NOMO-1 treated with dmso at 0.1 percent for 144 hours (cell line): ENCODE measurements around the gene PDXP.
"Not testable (repeated sequence)": the region's sequence is repeated elsewhere in the genome, so short reads cannot be mapped to it uniquely, and the experiment has no call there.

Source experiments
- DNase-seq: peaks from one replicate; lab custom pipeline; 2025; ENCODE audit not compliant: unreplicated experiment; lab: John Stamatoyannopoulos, UW

PDXP gene

GRCh38 chr22:37672920-37673455 lies 14.5 kb downstream of the PDXP start:
- DNase-seq: no peak

GRCh38 chr22:37674248-37674647 lies 15.7 kb downstream of the PDXP start:
- no peak for DNase-seq

- DNase-seq: peak; percentile 90
Measured at GRCh38 chr22:37674951-37675929, 16.7 kb downstream of the PDXP start, which contains the start of gene LGALS1. Gene LGALS1 (plus strand): TSS chr22:37675636. CDS start chr22:37675703, 67 bp downstream.

GRCh38 chr22:37675930-37676735 lies 17.6 kb downstream of the PDXP start:
- no peak for DNase-seq

- peak; percentile 88 for DNase-seq
Measured at GRCh38 chr22:37676736-37677492, 18.4 kb downstream of the PDXP start.

- DNase-seq: no peak
Measured at GRCh38 chr22:37677493-37677974, 19.0 kb downstream of the PDXP start.

GRCh38 chr22:37678372-37678771 lies 19.8 kb downstream of the PDXP start:
- DNase-seq: no peak

GRCh38 chr22:37679670-37680069 lies 21.1 kb downstream of the PDXP start:
- DNase-seq: no peak

- DNase-seq: no peak
Measured at GRCh38 chr22:37680191-37680851, 21.8 kb downstream of the PDXP start.

- DNase-seq: no peak
Measured at GRCh38 chr22:37681001-37681424, 22.5 kb downstream of the PDXP start.

- peak; percentile 48 for DNase-seq
Measured at GRCh38 chr22:37681556-37682049, 23.1 kb downstream of the PDXP start.

- DNase-seq: no peak
Measured at GRCh38 chr22:37684803-37685615, 26.5 kb downstream of the PDXP start.

GRCh38 chr22:37686002-37686982 lies 27.8 kb downstream of the PDXP start, which contains the start of gene NOL12:
Gene NOL12 (plus strand): TSS chr22:37686343. CDS start chr22:37686393, 50 bp downstream.
- DNase-seq: peak; percentile 78

GRCh38 chr22:37690407-37690806 lies 31.9 kb downstream of the PDXP start:
- DNase-seq: no peak

GRCh38 chr22:37690901-37691504 lies 32.5 kb downstream of the PDXP start:
- no peak for DNase-seq

GRCh38 chr22:37692627-37693285 lies 34.2 kb downstream of the PDXP start:
- no peak for DNase-seq

GRCh38 chr22:37694131-37694530 lies 35.6 kb downstream of the PDXP start:
- DNase-seq: not testable (repeated sequence)
